HuH-7 (cell line): ENCODE data around the gene ELL3.

Experiments
- DNase-seq: peaks from one replicate; pipeline ENCODE4 v3.0.0; 2011; ENCODE audit warnings: low spot score

The ELL3 gene

GRCh38 chr15:43723151-43723550 is 53.6 kb downstream of the ELL3 start:
- DNase-seq, result no peak
